Upper lobe of left lung (tissue), 4 donors: ENCODE results near the gene PAWR.

Experiments
- POLR2AphosphoS5 ChIP-seq, 2 donors: sonication (generic); formaldehyde crosslinking; IDR thresholded peaks; one replicate each; pipeline ENCODE4 v1.5.1; 2017; ENCODE audit warnings: antibody characterized with exemption in 2 of 2
- TF ChIP-seq, protein P1 (sequence below), 6 experiments: fragments of 450-650 bp in 4 of 6; fragments of 200-600 bp in 2 of 6; sonication (generic) in 2 of 6; IDR thresholded peaks; one replicate each; pipeline ENCODE4 v1.5.1; 2016 to 2019; ENCODE audit warnings: antibody characterized with exemption in 6 of 6

DNA sequence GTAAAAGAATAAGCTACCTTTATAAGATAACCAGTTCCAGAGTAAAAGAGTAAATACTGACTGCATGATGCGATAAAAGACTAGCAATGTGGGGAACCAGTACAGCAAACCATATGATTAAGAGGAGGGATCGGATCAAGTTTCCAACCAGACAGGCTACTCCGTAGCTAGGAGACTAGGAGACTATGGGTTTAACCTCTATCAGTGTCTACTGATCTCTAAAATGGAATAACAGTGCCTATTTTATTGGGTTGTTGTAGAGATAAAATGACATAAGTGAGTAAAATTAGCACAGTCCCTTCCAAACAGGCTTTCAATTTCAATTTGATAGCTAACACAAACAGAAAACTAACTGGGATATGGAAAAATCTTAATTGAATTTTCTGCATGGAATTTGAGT is 76.0 kb downstream of the PAWR start:
- TF ChIP-seq, protein P1, sequence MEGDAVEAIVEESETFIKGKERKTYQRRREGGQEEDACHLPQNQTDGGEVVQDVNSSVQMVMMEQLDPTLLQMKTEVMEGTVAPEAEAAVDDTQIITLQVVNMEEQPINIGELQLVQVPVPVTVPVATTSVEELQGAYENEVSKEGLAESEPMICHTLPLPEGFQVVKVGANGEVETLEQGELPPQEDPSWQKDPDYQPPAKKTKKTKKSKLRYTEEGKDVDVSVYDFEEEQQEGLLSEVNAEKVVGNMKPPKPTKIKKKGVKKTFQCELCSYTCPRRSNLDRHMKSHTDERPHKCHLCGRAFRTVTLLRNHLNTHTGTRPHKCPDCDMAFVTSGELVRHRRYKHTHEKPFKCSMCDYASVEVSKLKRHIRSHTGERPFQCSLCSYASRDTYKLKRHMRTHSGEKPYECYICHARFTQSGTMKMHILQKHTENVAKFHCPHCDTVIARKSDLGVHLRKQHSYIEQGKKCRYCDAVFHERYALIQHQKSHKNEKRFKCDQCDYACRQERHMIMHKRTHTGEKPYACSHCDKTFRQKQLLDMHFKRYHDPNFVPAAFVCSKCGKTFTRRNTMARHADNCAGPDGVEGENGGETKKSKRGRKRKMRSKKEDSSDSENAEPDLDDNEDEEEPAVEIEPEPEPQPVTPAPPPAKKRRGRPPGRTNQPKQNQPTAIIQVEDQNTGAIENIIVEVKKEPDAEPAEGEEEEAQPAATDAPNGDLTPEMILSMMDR (IDR thresholded peaks at IDR 0.05): no peak
- no peak for TF ChIP-seq POLR2AphosphoS5 (IDR thresholded peaks at IDR 0.05)
